ENCODE data around the gene CHST7.

DNA sequence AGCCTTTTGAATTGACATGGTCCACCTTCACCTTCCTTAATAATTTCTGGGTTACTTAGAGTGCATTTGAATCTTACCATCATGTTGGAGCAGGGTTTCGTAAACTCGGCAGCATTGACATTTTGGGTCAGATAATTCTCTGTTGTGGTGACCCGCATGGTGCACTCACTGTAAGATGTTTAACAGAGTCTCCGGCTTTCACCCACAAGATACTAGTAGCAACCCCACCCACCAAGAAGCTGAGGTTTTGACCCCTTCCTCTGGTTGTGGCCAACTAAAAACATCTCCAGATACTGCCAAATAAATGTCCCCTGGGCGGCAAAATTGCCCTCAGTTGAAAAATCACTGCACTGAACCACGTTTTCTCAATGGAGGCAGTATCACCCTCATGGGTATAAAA, 62.7 kb downstream of the CHST7 start:
- TF ChIP-seq CTCF (IDR thresholded peaks at IDR 0.05) (no peak), EZH2 (IDR thresholded peaks at IDR 0.05; ENCODE audit: borderline replicate concordance, insufficient read depth, low read depth, low read length, poor library complexity, severe bottlenecking) (no peak)
